ENCODE results near the gene GRK5. TPM values are rescaled to one million over a fixed set of nuclear protein-coding genes. Genes with fewer than 3 reads are reported as not detected.

Gene GRK5
- total RNA-seq, 1 donor from 2014 or later: 43.2 TPM

GRCh38 chr10:119375574-119376272 lies 168.4 kb downstream of the GRK5 start:
- Mint-ChIP-seq H3K4me3 (ENCODE audit: unreplicated experiment) (no peak overlapping the region), H3K27me3 (ENCODE audit: unreplicated experiment) (no peaks in the 10 kb centered on the region), H3K27ac (ENCODE audit: unreplicated experiment) (peak overlapping the region; percentile 43), H3K9me3 (ENCODE audit: unreplicated experiment) (no peaks in the 10 kb centered on the region), H3K36me3 (ENCODE audit: unreplicated experiment) (peaks cover 6% of the 10 kb centered on the region), H3K4me1 (ENCODE audit: unreplicated experiment) (peaks cover 31% of the 10 kb centered on the region)
- TF ChIP-seq CTCF (IDR thresholded peaks at IDR 0.05): no peak
- no peak for DNase-seq (ENCODE audit: extremely low spot score, unreplicated experiment)

- no peaks in the 10 kb centered on the region for H3K27me3 Mint-ChIP-seq (ENCODE audit: unreplicated experiment)
- no peak overlapping the region for H3K27ac Mint-ChIP-seq (ENCODE audit: unreplicated experiment)
- H3K36me3 Mint-ChIP-seq (ENCODE audit: unreplicated experiment): peaks cover 15% of the 10 kb centered on the region
- no peak for TF ChIP-seq CTCF (IDR thresholded peaks at IDR 0.05)
- no peaks in the 10 kb centered on the region for H3K9me3 Mint-ChIP-seq (ENCODE audit: unreplicated experiment)
- no peak overlapping the region for H3K4me3 Mint-ChIP-seq (ENCODE audit: unreplicated experiment)
- DNase-seq (ENCODE audit: extremely low spot score, unreplicated experiment): no peak
- H3K4me1 Mint-ChIP-seq (ENCODE audit: unreplicated experiment): peaks cover 16% of the 10 kb centered on the region
Measured at GRCh38 chr10:119377451-119377957, 170.1 kb downstream of the GRK5 start.

- Mint-ChIP-seq H3K27me3 (ENCODE audit: unreplicated experiment) (no peaks in the 10 kb centered on the region), H3K36me3 (ENCODE audit: unreplicated experiment) (peaks cover 19% of the 10 kb centered on the region), H3K27ac (ENCODE audit: unreplicated experiment) (no peak overlapping the region), H3K4me3 (ENCODE audit: unreplicated experiment) (no peak overlapping the region), H3K4me1 (ENCODE audit: unreplicated experiment) (peaks cover 14% of the 10 kb centered on the region), H3K9me3 (ENCODE audit: unreplicated experiment) (no peaks in the 10 kb centered on the region)
- TF ChIP-seq CTCF (IDR thresholded peaks at IDR 0.05): no peak
- DNase-seq (ENCODE audit: extremely low spot score, unreplicated experiment): no peak
Measured at GRCh38 chr10:119377958-119378736, 170.8 kb downstream of the GRK5 start.

- Mint-ChIP-seq H3K27ac (ENCODE audit: unreplicated experiment) (no peak overlapping the region), H3K27me3 (ENCODE audit: unreplicated experiment) (no peaks in the 10 kb centered on the region), H3K4me1 (ENCODE audit: unreplicated experiment) (peaks cover 14% of the 10 kb centered on the region), H3K4me3 (ENCODE audit: unreplicated experiment) (no peak overlapping the region), H3K36me3 (ENCODE audit: unreplicated experiment) (peaks cover 25% of the 10 kb centered on the region), H3K9me3 (ENCODE audit: unreplicated experiment) (no peaks in the 10 kb centered on the region)
- no peak for DNase-seq (ENCODE audit: extremely low spot score, unreplicated experiment)
- no peak for TF ChIP-seq CTCF (IDR thresholded peaks at IDR 0.05)
Measured at GRCh38 chr10:119378737-119379067, 171.3 kb downstream of the GRK5 start.

GRCh38 chr10:119379466-119380071 lies 172.2 kb downstream of the GRK5 start:
- Mint-ChIP-seq H3K36me3 (ENCODE audit: unreplicated experiment) (peaks cover 30% of the 10 kb centered on the region), H3K27me3 (ENCODE audit: unreplicated experiment) (no peaks in the 10 kb centered on the region), H3K27ac (ENCODE audit: unreplicated experiment) (no peak overlapping the region), H3K4me1 (ENCODE audit: unreplicated experiment) (peaks cover 14% of the 10 kb centered on the region), H3K9me3 (ENCODE audit: unreplicated experiment) (no peaks in the 10 kb centered on the region), H3K4me3 (ENCODE audit: unreplicated experiment) (no peak overlapping the region)
- no peak for DNase-seq (ENCODE audit: extremely low spot score, unreplicated experiment)
- TF ChIP-seq CTCF (IDR thresholded peaks at IDR 0.05): no peak
